ENCODE results near the gene MPND. TPM values are rescaled to one million over a fixed set of nuclear protein-coding genes. Genes with fewer than 3 reads are reported as not detected.
A peak's percentile ranks its signal among the peaks of the same experiment; 100 is the strongest.

Gene MPND
- total and polyA plus RNA-seq, 2 of the 13 experiments (the other 11 are each of a cell fraction or from before 2014, with no cell fraction given): 10.8 to 15.8 TPM

DNA sequence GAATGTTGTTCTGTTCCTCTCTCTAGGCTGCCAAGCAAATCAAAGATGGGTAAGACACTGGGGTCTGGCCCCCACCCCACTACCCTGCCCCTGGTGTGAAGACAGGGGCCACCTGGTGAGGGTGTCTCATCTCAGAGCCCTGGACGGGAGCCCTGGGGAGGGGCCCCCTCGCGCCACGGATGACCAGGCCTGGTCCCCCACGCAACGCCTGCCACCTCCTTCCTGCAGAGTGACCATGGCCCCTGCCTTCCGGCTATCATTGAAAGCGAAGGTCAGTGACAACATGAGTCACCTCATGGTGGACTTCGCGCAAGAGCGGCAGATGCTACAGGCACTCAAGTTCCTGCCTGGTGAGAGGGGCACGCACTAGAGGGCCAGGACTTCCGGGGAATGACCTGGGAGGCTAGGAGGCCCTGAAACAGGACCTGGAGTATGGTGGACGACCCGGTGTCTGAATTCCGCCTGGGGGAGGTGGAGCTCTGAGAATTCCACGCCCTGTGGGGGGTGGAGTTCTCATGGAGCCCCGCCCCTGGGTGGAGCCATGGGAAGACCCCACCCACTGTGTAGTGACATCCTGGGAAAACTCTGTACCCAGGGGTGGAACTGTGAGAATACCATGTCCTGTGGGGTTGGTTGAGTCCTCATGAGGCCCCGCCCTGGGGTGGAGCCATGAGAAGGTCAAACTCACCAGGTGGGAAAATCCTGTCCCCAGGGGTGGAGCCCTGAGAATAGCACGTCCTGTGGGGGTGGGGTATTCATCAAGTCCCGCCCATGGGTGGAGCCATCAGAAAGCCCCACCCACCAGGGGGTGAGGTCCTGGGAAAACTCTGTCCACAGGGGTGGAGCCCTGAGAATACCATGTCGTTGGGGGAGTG, 32.9 kb upstream of the MPND start (continued):
- TF ChIP-seq NCOA2 (CRISPR knock-in tag; IDR thresholded peaks at IDR 0.05): peak; percentile 76; the same call in 1 of the 2 replicates
- peak; percentile 52; the same call in 1 of the 2 replicates for TF ChIP-seq BRD4 (CRISPR knock-in tag; IDR thresholded peaks at IDR 0.05)
- TF ChIP-seq ISX (CRISPR knock-in tag; conservative IDR thresholded peaks at IDR 0.05): no peak
- TF ChIP-seq RBAK (CRISPR knock-in tag; IDR thresholded peaks at IDR 0.05): no peak
- TF ChIP-seq HOXA3 (CRISPR knock-in tag; IDR thresholded peaks at IDR 0.05): peak; percentile 98
- TF ChIP-seq, protein P1, sequence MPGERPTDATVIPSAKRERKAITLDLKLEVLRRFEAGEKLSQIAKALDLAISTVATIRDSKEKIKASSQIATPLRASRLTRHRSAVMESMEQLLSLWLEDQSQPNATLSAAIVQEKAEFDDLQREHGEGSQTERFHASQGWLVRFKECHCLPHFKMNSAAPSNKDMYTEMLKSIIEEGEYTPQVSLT (CRISPR knock-in tag; IDR thresholded peaks at IDR 0.05; ENCODE audit: borderline replicate concordance, low read depth): no peak
- peak; percentile 98 for TF ChIP-seq SP4 (CRISPR knock-in tag; IDR thresholded peaks at IDR 0.05)
- TF ChIP-seq, protein P2, sequence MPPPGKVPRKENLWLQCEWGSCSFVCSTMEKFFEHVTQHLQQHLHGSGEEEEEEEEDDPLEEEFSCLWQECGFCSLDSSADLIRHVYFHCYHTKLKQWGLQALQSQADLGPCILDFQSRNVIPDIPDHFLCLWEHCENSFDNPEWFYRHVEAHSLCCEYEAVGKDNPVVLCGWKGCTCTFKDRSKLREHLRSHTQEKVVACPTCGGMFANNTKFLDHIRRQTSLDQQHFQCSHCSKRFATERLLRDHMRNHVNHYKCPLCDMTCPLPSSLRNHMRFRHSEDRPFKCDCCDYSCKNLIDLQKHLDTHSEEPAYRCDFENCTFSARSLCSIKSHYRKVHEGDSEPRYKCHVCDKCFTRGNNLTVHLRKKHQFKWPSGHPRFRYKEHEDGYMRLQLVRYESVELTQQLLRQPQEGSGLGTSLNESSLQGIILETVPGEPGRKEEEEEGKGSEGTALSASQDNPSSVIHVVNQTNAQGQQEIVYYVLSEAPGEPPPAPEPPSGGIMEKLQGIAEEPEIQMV (CRISPR knock-in tag; IDR thresholded peaks at IDR 0.05; ENCODE audit: low read depth): peak; percentile 66; the same call in 1 of the 2 replicates
- 0 out of 2 replicates have a peak, but pooled peaks have one; percentile 41 for TF ChIP-seq KLF13 (CRISPR knock-in tag; IDR thresholded peaks at IDR 0.05)
- no peak; the same call in 1 of the 2 replicates for TF ChIP-seq ZNF350 (CRISPR knock-in tag; IDR thresholded peaks at IDR 0.05; ENCODE audit: borderline replicate concordance, low read depth)
- no peak for TF ChIP-seq ZSCAN30 (CRISPR knock-in tag; IDR thresholded peaks at IDR 0.05)
- TF ChIP-seq, protein P3, sequence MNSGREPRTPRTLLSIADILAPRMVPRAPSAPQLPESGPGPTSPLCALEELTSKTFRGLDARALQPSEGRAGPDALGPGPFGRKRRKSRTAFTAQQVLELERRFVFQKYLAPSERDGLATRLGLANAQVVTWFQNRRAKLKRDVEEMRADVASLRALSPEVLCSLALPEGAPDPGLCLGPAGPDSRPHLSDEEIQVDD (CRISPR knock-in tag; IDR thresholded peaks at IDR 0.05; ENCODE audit: borderline replicate concordance): no peak
- peak; percentile 27; the same call in 1 of the 2 replicates for TF ChIP-seq RFX3 (CRISPR knock-in tag; IDR thresholded peaks at IDR 0.05)
- TF ChIP-seq, protein P4, sequence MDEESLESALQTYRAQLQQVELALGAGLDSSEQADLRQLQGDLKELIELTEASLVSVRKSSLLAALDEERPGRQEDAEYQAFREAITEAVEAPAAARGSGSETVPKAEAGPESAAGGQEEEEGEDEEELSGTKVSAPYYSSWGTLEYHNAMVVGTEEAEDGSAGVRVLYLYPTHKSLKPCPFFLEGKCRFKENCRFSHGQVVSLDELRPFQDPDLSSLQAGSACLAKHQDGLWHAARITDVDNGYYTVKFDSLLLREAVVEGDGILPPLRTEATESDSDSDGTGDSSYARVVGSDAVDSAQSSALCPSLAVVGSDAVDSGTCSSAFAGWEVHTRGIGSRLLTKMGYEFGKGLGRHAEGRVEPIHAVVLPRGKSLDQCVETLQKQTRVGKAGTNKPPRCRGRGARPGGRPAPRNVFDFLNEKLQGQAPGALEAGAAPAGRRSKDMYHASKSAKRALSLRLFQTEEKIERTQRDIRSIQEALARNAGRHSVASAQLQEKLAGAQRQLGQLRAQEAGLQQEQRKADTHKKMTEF (CRISPR knock-in tag; IDR thresholded peaks at IDR 0.05): peak; percentile 95
- no peak; the same call in 1 of the 2 replicates for TF ChIP-seq ZNF552 (CRISPR knock-in tag; IDR thresholded peaks at IDR 0.05; ENCODE audit: borderline replicate concordance)
- TF ChIP-seq, protein P5, sequence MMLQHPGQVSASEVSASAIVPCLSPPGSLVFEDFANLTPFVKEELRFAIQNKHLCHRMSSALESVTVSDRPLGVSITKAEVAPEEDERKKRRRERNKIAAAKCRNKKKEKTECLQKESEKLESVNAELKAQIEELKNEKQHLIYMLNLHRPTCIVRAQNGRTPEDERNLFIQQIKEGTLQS (CRISPR knock-in tag; IDR thresholded peaks at IDR 0.05): peak; percentile 98
- TF ChIP-seq EEA1 (CRISPR knock-in tag; IDR thresholded peaks at IDR 0.05; ENCODE audit: borderline replicate concordance): no peak
- peak; percentile 88 for TF ChIP-seq ZNF124 (CRISPR knock-in tag; IDR thresholded peaks at IDR 0.05)
- TF ChIP-seq ZNF460 (CRISPR knock-in tag; IDR thresholded peaks at IDR 0.05; ENCODE audit: borderline replicate concordance): peak; percentile 68; the same call in 1 of the 2 replicates
- TF ChIP-seq, protein P6, sequence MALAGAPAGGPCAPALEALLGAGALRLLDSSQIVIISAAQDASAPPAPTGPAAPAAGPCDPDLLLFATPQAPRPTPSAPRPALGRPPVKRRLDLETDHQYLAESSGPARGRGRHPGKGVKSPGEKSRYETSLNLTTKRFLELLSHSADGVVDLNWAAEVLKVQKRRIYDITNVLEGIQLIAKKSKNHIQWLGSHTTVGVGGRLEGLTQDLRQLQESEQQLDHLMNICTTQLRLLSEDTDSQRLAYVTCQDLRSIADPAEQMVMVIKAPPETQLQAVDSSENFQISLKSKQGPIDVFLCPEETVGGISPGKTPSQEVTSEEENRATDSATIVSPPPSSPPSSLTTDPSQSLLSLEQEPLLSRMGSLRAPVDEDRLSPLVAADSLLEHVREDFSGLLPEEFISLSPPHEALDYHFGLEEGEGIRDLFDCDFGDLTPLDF (CRISPR knock-in tag; IDR thresholded peaks at IDR 0.05): no peak
- TF ChIP-seq MXD4 (CRISPR knock-in tag; IDR thresholded peaks at IDR 0.05): peak; percentile 86
- TF ChIP-seq POGZ (CRISPR knock-in tag; IDR thresholded peaks at IDR 0.05): peak; percentile 63; the same call in 1 of the 2 replicates

Measured in HepG2 (cell line).